Cardiac muscle cell (in vitro differentiated cells and primary cell): ENCODE data around the gene RBMS1. TPM values are rescaled to one million over a fixed set of nuclear protein-coding genes. Genes with fewer than 3 reads are reported as not detected.

Experiments
- DNase-seq, 2 donors: peaks; one replicate each; pipeline versions ENCODE4 v3.0.0 to v3.0.0-alpha.2; 2010 to 2017; ENCODE audit warnings: low read depth in 1 of 2, low spot score in 1 of 2
- H3K27ac ChIP-seq: fragments of 200-600 bp; sonication (generic); 2 replicates; pipeline ENCODE4 v1.5.1; 2016
- H3K27me3 ChIP-seq: fragments of 200-600 bp; sonication (generic); 2 replicates; pipeline ENCODE4 v1.6.0; 2016; ENCODE audit warnings: control low read depth
- H3K36me3 ChIP-seq: fragments of 200-600 bp; sonication (generic); 2 replicates; pipeline ENCODE4 v1.5.1; 2016; ENCODE audit warnings: control low read depth
- H3K4me1 ChIP-seq: fragments of 200-600 bp; sonication (generic); 2 replicates; pipeline ENCODE4 v1.8.1; 2017; ENCODE audit warnings: low read depth, mild to moderate bottlenecking, mixed run types
- H3K4me3 ChIP-seq: fragments of 200-600 bp; sonication (generic); 2 replicates; pipeline ENCODE4 v1.5.1; 2016; ENCODE audit warnings: mild to moderate bottlenecking
- H3K9me3 ChIP-seq: fragments of 200-600 bp; sonication (generic); 2 replicates; pipeline ENCODE4 v1.5.1; 2017; ENCODE audit warnings: low read depth, mild to moderate bottlenecking, control low read depth
- polyA plus RNA-seq: library from polyadenylated mRNA; unstranded; fragments of >200 nt; fragmentation: Nextera tagmentation; extraction: Ambion mirVana; gene quantifications from 2 replicates; pipeline ENCODE4 v1.2.1, GENCODE V29; 2016
- total RNA-seq: library from RNA; depleted of rRNA; stranded (reverse); fragments of >200 nt; gene quantifications from 2 replicates; pipeline ENCODE4 v1.2.3, GENCODE V29; 2016
- TF ChIP-seq, protein P1 (sequence below): IDR thresholded peaks from 2 replicates; pipeline ENCODE4 v1.5.1; 2012; ENCODE audit warnings: low read depth, mild to moderate bottlenecking, low read length

RBMS1 gene
- total and polyA plus RNA-seq, 2 experiments from 2014 or later: 89.5 to 99.9 TPM

DNA sequence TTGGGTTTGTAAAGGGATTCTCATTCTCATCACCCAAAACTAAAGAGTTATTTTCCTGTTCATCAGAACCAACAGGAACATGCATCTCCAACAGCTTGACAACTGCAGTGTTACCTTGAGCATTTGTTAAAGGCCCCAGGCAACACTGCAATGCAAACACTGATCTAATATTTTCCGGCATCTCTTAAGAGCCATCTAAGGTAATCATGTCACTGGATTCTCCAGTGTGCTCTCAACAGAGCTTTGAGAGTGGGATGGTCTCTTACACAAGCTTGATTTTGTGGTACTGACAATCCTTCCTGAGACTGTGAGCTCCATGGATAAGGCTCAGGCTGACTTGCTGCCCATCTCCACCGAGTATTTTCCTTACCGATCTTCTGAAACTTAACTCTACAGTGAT lies 203.0 kb downstream of the RBMS1 start:
- Histone ChIP-seq H3K4me1 (peaks cover 38% of the 10 kb centered on the region), H3K27me3 (no peaks in the 10 kb centered on the region), H3K4me3 (no peak overlapping the region), H3K9me3 (no peaks in the 10 kb centered on the region), H3K36me3 (peaks cover 4% of the 10 kb centered on the region), H3K27ac (peak overlapping the region; percentile 49)
- DNase-seq: no peak
- TF ChIP-seq, protein P1, sequence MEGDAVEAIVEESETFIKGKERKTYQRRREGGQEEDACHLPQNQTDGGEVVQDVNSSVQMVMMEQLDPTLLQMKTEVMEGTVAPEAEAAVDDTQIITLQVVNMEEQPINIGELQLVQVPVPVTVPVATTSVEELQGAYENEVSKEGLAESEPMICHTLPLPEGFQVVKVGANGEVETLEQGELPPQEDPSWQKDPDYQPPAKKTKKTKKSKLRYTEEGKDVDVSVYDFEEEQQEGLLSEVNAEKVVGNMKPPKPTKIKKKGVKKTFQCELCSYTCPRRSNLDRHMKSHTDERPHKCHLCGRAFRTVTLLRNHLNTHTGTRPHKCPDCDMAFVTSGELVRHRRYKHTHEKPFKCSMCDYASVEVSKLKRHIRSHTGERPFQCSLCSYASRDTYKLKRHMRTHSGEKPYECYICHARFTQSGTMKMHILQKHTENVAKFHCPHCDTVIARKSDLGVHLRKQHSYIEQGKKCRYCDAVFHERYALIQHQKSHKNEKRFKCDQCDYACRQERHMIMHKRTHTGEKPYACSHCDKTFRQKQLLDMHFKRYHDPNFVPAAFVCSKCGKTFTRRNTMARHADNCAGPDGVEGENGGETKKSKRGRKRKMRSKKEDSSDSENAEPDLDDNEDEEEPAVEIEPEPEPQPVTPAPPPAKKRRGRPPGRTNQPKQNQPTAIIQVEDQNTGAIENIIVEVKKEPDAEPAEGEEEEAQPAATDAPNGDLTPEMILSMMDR: no peak

DNA sequence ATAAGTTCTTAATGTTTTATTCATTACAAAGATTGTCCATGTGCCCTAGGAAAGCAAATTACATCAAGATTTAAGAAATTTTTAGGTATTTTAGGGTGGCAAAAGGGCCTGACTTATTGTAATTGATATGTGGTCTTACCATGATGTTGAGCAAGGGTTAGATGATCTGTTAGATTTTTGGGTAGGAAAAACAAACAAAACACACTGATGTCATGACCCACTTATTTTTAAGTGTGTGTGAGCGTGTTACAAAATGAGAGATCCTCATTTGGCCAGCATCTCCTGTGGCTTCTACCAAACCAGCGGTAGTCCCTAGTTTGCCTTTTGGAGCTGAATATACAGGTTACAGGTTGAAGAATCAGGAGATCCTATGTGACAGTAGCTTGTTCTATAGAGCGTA lies 203.8 kb downstream of the RBMS1 start:
- TF ChIP-seq, protein P1: no peak
- Histone ChIP-seq H3K27ac (no peak overlapping the region), H3K27me3 (no peaks in the 10 kb centered on the region), H3K4me3 (no peak overlapping the region), H3K4me1 (peaks cover 38% of the 10 kb centered on the region), H3K9me3 (no peaks in the 10 kb centered on the region), H3K36me3 (peaks cover 10% of the 10 kb centered on the region)
- no peak for DNase-seq

DNA sequence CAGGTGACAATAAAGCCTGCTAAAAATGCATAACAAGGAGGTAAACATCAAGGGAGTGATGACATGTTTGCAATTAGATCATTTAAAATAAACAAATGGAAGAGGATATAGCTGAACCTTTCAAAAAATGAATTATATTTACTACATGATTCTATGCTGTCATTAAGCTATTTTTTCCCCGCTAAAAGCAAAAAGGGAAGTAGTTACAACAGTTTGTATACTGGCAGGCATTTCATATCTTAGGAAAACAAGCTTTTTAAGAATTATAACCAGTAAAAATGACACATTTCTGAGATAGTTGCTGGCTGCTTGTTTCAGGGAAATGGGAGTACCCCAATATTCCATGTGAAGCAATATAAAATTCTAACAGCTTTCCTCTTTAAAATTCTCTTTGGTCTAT lies 204.5 kb downstream of the RBMS1 start:
- H3K27ac ChIP-seq: no peak overlapping the region
- no peak for DNase-seq
- H3K36me3 ChIP-seq: peaks cover 17% of the 10 kb centered on the region
- peaks cover 38% of the 10 kb centered on the region for H3K4me1 ChIP-seq
- H3K27me3 ChIP-seq: no peaks in the 10 kb centered on the region
- no peaks in the 10 kb centered on the region for H3K9me3 ChIP-seq
- H3K4me3 ChIP-seq: no peak overlapping the region
- TF ChIP-seq, protein P1: no peak

DNA sequence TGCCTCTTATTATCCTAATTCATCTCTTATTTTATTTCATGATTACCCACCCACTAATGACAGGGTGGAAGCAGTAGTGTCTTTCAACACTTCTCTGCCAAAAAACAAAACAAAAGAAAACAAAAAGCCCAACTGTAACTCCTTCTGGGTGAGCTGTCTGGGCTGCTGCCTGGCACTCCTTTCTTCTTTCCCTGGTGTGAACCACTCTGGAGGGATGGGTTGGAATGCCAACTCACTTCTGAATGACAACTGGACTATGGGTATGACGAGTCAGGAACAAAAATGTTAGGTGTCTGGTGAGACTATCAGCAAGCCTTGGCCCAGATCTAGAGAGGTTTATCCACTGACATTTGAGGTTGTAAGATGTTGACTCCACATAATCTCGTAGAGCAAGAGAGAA lies 205.3 kb downstream of the RBMS1 start:
- peaks cover 23% of the 10 kb centered on the region for H3K36me3 ChIP-seq
- no peak for DNase-seq
- H3K4me3 ChIP-seq: no peak overlapping the region
- H3K9me3 ChIP-seq: no peaks in the 10 kb centered on the region
- peak overlapping the region; percentile 39 for H3K27ac ChIP-seq
- no peaks in the 10 kb centered on the region for H3K27me3 ChIP-seq
- TF ChIP-seq, protein P1: no peak
- peaks cover 31% of the 10 kb centered on the region for H3K4me1 ChIP-seq

DNA sequence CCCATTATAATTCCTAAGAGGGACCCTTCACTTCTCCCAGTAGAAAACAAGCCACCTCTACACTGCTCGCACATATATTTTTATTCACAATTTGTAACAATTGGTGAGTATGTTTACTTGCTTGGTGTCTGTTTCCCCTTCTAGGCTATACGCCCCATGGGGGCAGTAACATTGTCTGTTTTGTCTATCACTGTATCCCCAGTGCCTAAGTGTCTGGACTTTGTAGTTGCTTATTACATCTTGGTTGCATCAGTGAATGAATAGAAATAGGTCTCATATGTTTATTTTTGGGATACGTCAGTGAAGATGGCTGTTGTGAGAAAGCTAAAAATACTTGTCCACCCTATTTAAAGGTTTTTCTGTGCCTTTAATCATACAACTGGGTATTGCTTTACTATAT lies 206.1 kb downstream of the RBMS1 start:
- Histone ChIP-seq H3K27me3 (no peaks in the 10 kb centered on the region), H3K4me3 (no peak overlapping the region), H3K4me1 (peaks cover 24% of the 10 kb centered on the region), H3K36me3 (peaks cover 27% of the 10 kb centered on the region), H3K27ac (no peak overlapping the region), H3K9me3 (no peaks in the 10 kb centered on the region)
- TF ChIP-seq, protein P1: no peak
- no peak for DNase-seq

DNA sequence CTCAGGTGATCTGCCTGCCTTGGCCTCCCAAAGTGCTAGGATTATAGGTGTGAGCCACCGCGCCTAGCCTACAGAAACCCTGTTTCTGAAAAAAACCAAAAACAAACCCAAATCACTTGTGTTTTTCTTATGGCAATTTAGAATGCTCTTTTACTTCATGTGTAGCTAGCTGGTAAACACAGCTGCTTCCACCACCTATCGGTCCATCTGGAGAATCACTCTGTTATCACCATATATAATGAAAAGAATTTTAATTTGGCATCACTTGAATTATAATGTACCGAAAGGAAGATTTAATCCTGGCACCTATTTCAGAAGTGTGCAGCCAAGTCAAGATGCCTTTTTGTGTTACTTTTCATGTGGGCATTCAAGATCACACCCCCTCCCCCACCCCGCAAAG lies 207.1 kb downstream of the RBMS1 start:
- TF ChIP-seq, protein P1: no peak

More for the DNA sequence above, 207.1 kb downstream of the RBMS1 start:
- Histone ChIP-seq H3K27me3 (no peaks in the 10 kb centered on the region), H3K4me3 (no peak overlapping the region), H3K4me1 (peaks cover 20% of the 10 kb centered on the region), H3K9me3 (no peaks in the 10 kb centered on the region), H3K36me3 (peaks cover 28% of the 10 kb centered on the region), H3K27ac (no peak overlapping the region)
- no peak for DNase-seq
